H9 (cell line): ENCODE results near the gene PTP4A2. TPM values are rescaled to one million over a fixed set of nuclear protein-coding genes. Genes with fewer than 3 reads are reported as not detected.

Experiments used
- DNase-seq: peaks from one replicate; pipeline ENCODE4 v3.0.0-alpha.2; 2017
- H2AFZ ChIP-seq: one replicate; pipeline ENCODE4 v1.6.1; 2013; ENCODE audit warnings: mild to moderate bottlenecking, low read length, control low read depth, moderate library complexity
- H2AK5ac ChIP-seq: 2 replicates; pipeline ENCODE4 v1.6.1; 2013; ENCODE audit warnings: low read length, control low read depth, mixed read lengths; ENCODE audit not compliant: insufficient read length
- H2BK120ac ChIP-seq: one replicate; pipeline ENCODE4 v1.6.1; 2013; ENCODE audit warnings: low read depth, mild to moderate bottlenecking, low read length, control low read depth, inconsistent platforms; ENCODE audit not compliant: poor library complexity, severe bottlenecking
- H2BK12ac ChIP-seq: 2 replicates; pipeline ENCODE4 v1.6.1; 2013; ENCODE audit warnings: low read length, control low read depth, mixed read lengths, low read depth; ENCODE audit not compliant: insufficient read length
- H2BK15ac ChIP-seq: 2 replicates; pipeline ENCODE4 v1.6.1; 2013; ENCODE audit warnings: low read depth, low read length, control low read depth
- H2BK20ac ChIP-seq: one replicate; pipeline ENCODE4 v1.6.1; 2013; ENCODE audit warnings: low read depth, mild to moderate bottlenecking, low read length, control low read depth, inconsistent platforms; ENCODE audit not compliant: poor library complexity, severe bottlenecking
- H2BK5ac ChIP-seq: 2 replicates; pipeline ENCODE4 v1.6.1; 2013; ENCODE audit warnings: low read length, control low read depth, mixed read lengths; ENCODE audit not compliant: insufficient read length
- H3K14ac ChIP-seq: 2 replicates; pipeline ENCODE4 v1.6.1; 2013; ENCODE audit warnings: low read length, control low read depth; ENCODE audit not compliant: insufficient read depth
- H3K18ac ChIP-seq: 2 replicates; pipeline ENCODE4 v1.6.1; 2013; ENCODE audit warnings: low read depth, mild to moderate bottlenecking, mixed read lengths, low read length, control low read depth; ENCODE audit not compliant: insufficient read length
- H3K23ac ChIP-seq: 2 replicates; pipeline ENCODE4 v1.6.1; 2013; ENCODE audit warnings: low read length, control low read depth, mixed read lengths, low read depth; ENCODE audit not compliant: insufficient read length
- H3K23me2 ChIP-seq: 2 replicates; pipeline ENCODE4 v1.6.1; 2013; ENCODE audit warnings: low read depth, mild to moderate bottlenecking, mixed read lengths, low read length, control low read depth; ENCODE audit not compliant: insufficient read length, poor library complexity, severe bottlenecking
- H3K27ac ChIP-seq: 2 replicates; pipeline ENCODE4 v1.5.1; 2013; ENCODE audit warnings: low read length, control low read depth, mixed read lengths, low read depth; ENCODE audit not compliant: insufficient read length
- H3K27me3 ChIP-seq: 2 replicates; pipeline ENCODE4 v1.6.1; 2013; ENCODE audit warnings: low read length, control low read depth, inconsistent platforms; ENCODE audit not compliant: insufficient read depth
- H3K4ac ChIP-seq: 2 replicates; pipeline ENCODE4 v1.6.1; 2013; ENCODE audit warnings: low read depth, mild to moderate bottlenecking, control low read depth, inconsistent platforms, low read length, moderate library complexity
- H3K4me1 ChIP-seq: 2 replicates; pipeline ENCODE4 v1.6.1; 2013; ENCODE audit warnings: low read length, control low read depth, inconsistent platforms; ENCODE audit not compliant: insufficient read depth
- H3K4me2 ChIP-seq: 2 replicates; pipeline ENCODE4 v1.6.1; 2013; ENCODE audit warnings: low read length, control low read depth, mixed read lengths; ENCODE audit not compliant: insufficient read length, insufficient read depth
- H3K56ac ChIP-seq: 2 replicates; pipeline ENCODE4 v1.6.1; 2013; ENCODE audit warnings: low read depth, mild to moderate bottlenecking, mixed read lengths, low read length, control low read depth; ENCODE audit not compliant: insufficient read length
- H3K79me1 ChIP-seq: 2 replicates; pipeline ENCODE4 v1.6.1; 2013; ENCODE audit warnings: low read depth, mild to moderate bottlenecking, moderate library complexity, low read length, control low read depth, inconsistent platforms; ENCODE audit not compliant: insufficient read depth, poor library complexity, severe bottlenecking
- H3K79me2 ChIP-seq: 2 replicates; pipeline ENCODE4 v1.6.1; 2013; ENCODE audit warnings: low read length, control low read depth, inconsistent platforms; ENCODE audit not compliant: insufficient read depth
- H3K9ac ChIP-seq: 2 replicates; pipeline ENCODE4 v1.6.1; 2013; ENCODE audit warnings: low read length, control low read depth, mixed read lengths; ENCODE audit not compliant: insufficient read length; ENCODE audit errors: extremely low read depth
- H3K9me3 ChIP-seq: one replicate; pipeline ENCODE4 v1.6.1; 2013; ENCODE audit warnings: low read depth, low read length, inconsistent platforms; ENCODE audit not compliant: control insufficient read depth
- H3T11ph ChIP-seq: one replicate; pipeline ENCODE4 v1.6.1; 2013; ENCODE audit warnings: mild to moderate bottlenecking, low read length, control low read depth, inconsistent platforms
- H4K20me1 ChIP-seq: one replicate; pipeline ENCODE4 v1.6.1; 2013; ENCODE audit not compliant: control insufficient read depth, insufficient read length, insufficient read depth
- H4K5ac ChIP-seq: 2 replicates; pipeline ENCODE4 v1.6.1; 2013; ENCODE audit warnings: low read depth, mild to moderate bottlenecking, mixed read lengths, low read length, control low read depth; ENCODE audit not compliant: insufficient read length
- H4K8ac ChIP-seq: replicated peaks from 2 replicates; pipeline ENCODE4 v1.6.1; 2013; ENCODE audit warnings: low read length, control low read depth, mixed read lengths, low read depth; ENCODE audit not compliant: insufficient read length
- H4K91ac ChIP-seq: 2 replicates; pipeline ENCODE4 v1.6.1; 2013; ENCODE audit warnings: low read depth, mild to moderate bottlenecking, moderate library complexity, mixed read lengths, low read length, control low read depth; ENCODE audit not compliant: insufficient read length
- H3K27ac Mint-ChIP-seq, 3 experiments: 2 replicates in 2 of 3; 3 replicates in 1 of 3; pipeline ENCODE4 v1.8.0; 2020 to 2021; ENCODE audit warnings: mixed read lengths in 3 of 3, mild to moderate bottlenecking in 1 of 3, moderate library complexity in 1 of 3
- H3K27me3 Mint-ChIP-seq: 2 replicates; pipeline ENCODE4 v1.8.0; 2021; ENCODE audit warnings: low read depth, mild to moderate bottlenecking, moderate library complexity, mixed read lengths
- H3K36me3 Mint-ChIP-seq, 3 experiments: 2 replicates in 2 of 3; 3 replicates in 1 of 3; pipeline ENCODE4 v1.8.0; 2020 to 2021; ENCODE audit warnings: low read depth in 3 of 3, mixed read lengths in 3 of 3; ENCODE audit not compliant: insufficient read depth in 1 of 3
- H3K4me1 Mint-ChIP-seq, 2 experiments: 2 replicates each; pipeline ENCODE4 v1.8.0; 2020; ENCODE audit warnings: mixed read lengths in 2 of 2
- H3K4me3 Mint-ChIP-seq, 2 experiments: 2 replicates in 1 of 2; 3 replicates in 1 of 2; pipeline ENCODE4 v1.8.0; 2020 to 2021; ENCODE audit warnings: mild to moderate bottlenecking in 2 of 2, mixed read lengths in 2 of 2, moderate library complexity in 1 of 2
- H3K9me3 Mint-ChIP-seq, 2 experiments: 2 replicates in 1 of 2; 3 replicates in 1 of 2; pipeline ENCODE4 v1.8.0; 2020; ENCODE audit warnings: mild to moderate bottlenecking in 2 of 2, mixed read lengths in 2 of 2, moderate library complexity in 1 of 2
- CTCF ChIP-seq: fragments of 200-600 bp; sonication (generic); conservative IDR thresholded peaks from 3 replicates; pipeline ENCODE4 v1.8.0; 2021; ENCODE audit warnings: antibody characterized with exemption, mild to moderate bottlenecking
- WGBS: extraction: QIAGEN DNeasy Blood & Tissue Kit; methylation state at CpG from one replicate; pipeline ENCODE4 v1.1.7; 2013; ENCODE audit warnings: missing lambda C conversion rate, low lambda C conversion rate, mixed read lengths; ENCODE audit not compliant: insufficient read length; ENCODE audit errors: extremely low coverage; 5-methylcytosine and 5-hydroxymethylcytosine counted together
- total RNA-seq: library from RNA; stranded (reverse); gene quantifications from 2 replicates; pipeline ENCODE4 v1.2.1, GENCODE V29; 2021

PTP4A2 gene
- total RNA-seq, 1 experiment from 2014 or later, result 192 TPM

GRCh38 chr1:31913968-31914367 lies 24.2 kb downstream of the PTP4A2 start:
- Histone ChIP-seq H4K91ac (no peak overlapping the region), H4K20me1 (no peaks in the 10 kb centered on the region)
- H3K27ac Mint-ChIP-seq, result no peak overlapping the region

More at GRCh38 chr1:31913968-31914367, 24.2 kb downstream of the PTP4A2 start:
- no peak overlapping the region for H3K9ac ChIP-seq
- Mint-ChIP-seq H3K4me1 (peaks cover 0 to 5% of the 10 kb centered on the region in 2 experiments; a peak in 1 of 4 replicates), H3K36me3 (peaks cover 22 to 69% (median 62%) of the 10 kb centered on the region in 3 experiments), H3K4me3 (no peak overlapping the region), H3K9me3 (no peaks in the 10 kb centered on the region), H3K27me3 (no peaks in the 10 kb centered on the region)
- no peaks in the 10 kb centered on the region for H3K27me3 ChIP-seq
- no peak overlapping the region for H2BK12ac ChIP-seq
- no peaks in the 10 kb centered on the region for H3K4me1 ChIP-seq
- H2AK5ac ChIP-seq, result no peak overlapping the region
- H3K23ac ChIP-seq, result no peak overlapping the region
- no peak for DNase-seq
- no peak overlapping the region for H2BK20ac ChIP-seq
- H3K27ac ChIP-seq, result no peak overlapping the region
- no peaks in the 10 kb centered on the region for H3K79me1 ChIP-seq
- H3K4me2 ChIP-seq, result no peak overlapping the region
- H3K56ac ChIP-seq, result no peak overlapping the region
- H3K79me2 ChIP-seq, result no peaks in the 10 kb centered on the region; the same call in 1 of the 2 replicates
- no peaks in the 10 kb centered on the region for H3K9me3 ChIP-seq
- H4K5ac ChIP-seq, result no peak overlapping the region
- H4K8ac ChIP-seq, result no peak overlapping the region
- no peak overlapping the region for H3T11ph ChIP-seq
- WGBS, result no CpG with 5 or more reads among the region's 3 CpGs
- H3K18ac ChIP-seq, result no peak overlapping the region
- H3K14ac ChIP-seq, result no peak overlapping the region
- no peak overlapping the region for H2AFZ ChIP-seq
- H2BK15ac ChIP-seq, result no peak overlapping the region
- TF ChIP-seq CTCF, result no peak
- H3K4ac ChIP-seq, result no peak overlapping the region
- H3K23me2 ChIP-seq, result no peaks in the 10 kb centered on the region
- H2BK120ac ChIP-seq, result no peak overlapping the region
- H2BK5ac ChIP-seq, result no peak overlapping the region
